Omental fat pad (tissue), 4 donors: Measurements from ENCODE around the gene LDHD. TPM values are rescaled to one million over a fixed set of nuclear protein-coding genes. Genes with fewer than 3 reads are reported as not detected.
"Not testable (repeated sequence)": the region's sequence is repeated elsewhere in the genome, so short reads cannot be mapped to it uniquely, and the experiment has no call there.

Experiments
- ATAC-seq: fragments of 150-250 bp; one replicate; pipeline ENCODE4 v1.9.1; 2016; ENCODE audit warnings: mild to moderate bottlenecking, moderate library complexity; ENCODE audit not compliant: low FRiP score
- DNase-seq: peaks from one replicate; pipeline ENCODE4 v3.0.0-alpha.2; 2019; ENCODE audit warnings: low spot score
- total RNA-seq, 4 donors: library from RNA; depleted of rRNA; stranded (reverse); fragments of >200 nt; gene quantifications; one replicate each; pipeline ENCODE4 v1.1.0, GENCODE V29; 2016
- TF ChIP-seq, protein P1 (sequence below), 3 donors: fragments of 450-650 bp; IDR thresholded peaks; one replicate each; pipeline ENCODE4 v1.5.1; 2016 to 2017; ENCODE audit warnings: antibody characterized with exemption in 3 of 3, mild to moderate bottlenecking in 3 of 3, moderate library complexity in 2 of 3

Gene LDHD
- total RNA-seq, 4 donors from 2014 or later = 10.2 to 52.5 (median 17.4) TPM

DNA sequence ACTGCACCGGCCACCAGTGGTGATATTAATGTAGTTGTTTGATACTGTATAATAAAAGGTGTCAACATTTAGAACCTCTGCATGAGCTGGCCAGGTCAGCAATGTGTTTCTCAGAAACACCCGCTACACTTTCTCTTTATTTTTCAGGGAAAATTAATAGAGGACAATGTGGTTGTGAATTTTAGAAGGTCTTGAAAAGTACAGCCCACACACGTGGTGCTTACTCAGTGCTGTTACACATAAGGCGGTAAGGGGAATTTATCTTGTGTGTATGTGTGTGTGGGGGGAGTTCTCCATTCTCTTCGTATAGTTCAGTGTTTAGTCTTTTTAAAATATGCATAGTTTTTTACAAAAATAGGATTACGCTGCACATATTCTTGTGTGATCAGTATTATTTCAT is 27.4 kb upstream of the LDHD start:
- no peak for DNase-seq
- no peak for ATAC-seq
- TF ChIP-seq, protein P1, sequence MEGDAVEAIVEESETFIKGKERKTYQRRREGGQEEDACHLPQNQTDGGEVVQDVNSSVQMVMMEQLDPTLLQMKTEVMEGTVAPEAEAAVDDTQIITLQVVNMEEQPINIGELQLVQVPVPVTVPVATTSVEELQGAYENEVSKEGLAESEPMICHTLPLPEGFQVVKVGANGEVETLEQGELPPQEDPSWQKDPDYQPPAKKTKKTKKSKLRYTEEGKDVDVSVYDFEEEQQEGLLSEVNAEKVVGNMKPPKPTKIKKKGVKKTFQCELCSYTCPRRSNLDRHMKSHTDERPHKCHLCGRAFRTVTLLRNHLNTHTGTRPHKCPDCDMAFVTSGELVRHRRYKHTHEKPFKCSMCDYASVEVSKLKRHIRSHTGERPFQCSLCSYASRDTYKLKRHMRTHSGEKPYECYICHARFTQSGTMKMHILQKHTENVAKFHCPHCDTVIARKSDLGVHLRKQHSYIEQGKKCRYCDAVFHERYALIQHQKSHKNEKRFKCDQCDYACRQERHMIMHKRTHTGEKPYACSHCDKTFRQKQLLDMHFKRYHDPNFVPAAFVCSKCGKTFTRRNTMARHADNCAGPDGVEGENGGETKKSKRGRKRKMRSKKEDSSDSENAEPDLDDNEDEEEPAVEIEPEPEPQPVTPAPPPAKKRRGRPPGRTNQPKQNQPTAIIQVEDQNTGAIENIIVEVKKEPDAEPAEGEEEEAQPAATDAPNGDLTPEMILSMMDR (IDR thresholded peaks at IDR 0.05) = no peak

DNA sequence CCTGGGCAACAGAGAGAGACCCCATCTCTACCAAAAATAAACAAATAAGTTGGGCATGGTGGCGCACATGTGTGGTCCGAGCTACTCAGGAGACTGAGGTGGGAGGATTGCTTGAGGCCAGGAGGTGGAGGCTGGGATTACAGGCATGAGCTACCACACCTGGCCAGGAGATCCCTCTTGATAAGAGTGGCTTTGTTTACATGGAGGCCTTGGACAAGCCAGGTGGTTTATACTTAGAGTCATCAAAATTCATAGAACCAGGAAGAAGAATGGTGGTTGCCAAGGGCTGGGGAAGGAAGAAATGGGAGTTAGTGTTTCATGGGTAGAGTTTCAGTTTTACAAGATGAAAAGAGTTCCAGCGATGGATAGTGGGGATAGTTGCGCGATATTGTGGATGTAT is 22.9 kb upstream of the LDHD start:
- ATAC-seq = no peak
- TF ChIP-seq, protein P1 (IDR thresholded peaks at IDR 0.05) = no peak

DNA sequence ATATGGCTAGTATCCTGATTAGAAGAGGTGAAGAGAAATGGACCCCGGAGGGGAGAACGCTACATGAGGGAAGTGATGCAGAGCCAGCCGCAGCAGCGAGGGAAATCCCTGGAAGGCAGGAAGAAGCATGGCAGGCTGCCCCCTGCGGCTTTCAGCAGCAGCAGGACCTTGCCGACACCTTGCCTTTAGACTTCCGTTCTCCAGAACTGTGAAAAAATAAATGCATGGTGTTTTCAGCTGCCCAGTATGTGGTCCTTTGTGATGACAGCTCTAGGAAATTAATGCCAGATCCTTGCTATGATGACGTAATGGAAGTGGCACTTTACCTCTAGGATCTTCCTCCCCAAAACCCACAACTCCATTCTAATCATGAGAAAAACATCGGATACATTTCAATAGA is 22.1 kb upstream of the LDHD start:
- ATAC-seq (no peak), DNase-seq (no peak)
- TF ChIP-seq, protein P1 (IDR thresholded peaks at IDR 0.05) = no peak

More for the DNA sequence above, 22.9 kb upstream of the LDHD start:
- no peak for DNase-seq

DNA sequence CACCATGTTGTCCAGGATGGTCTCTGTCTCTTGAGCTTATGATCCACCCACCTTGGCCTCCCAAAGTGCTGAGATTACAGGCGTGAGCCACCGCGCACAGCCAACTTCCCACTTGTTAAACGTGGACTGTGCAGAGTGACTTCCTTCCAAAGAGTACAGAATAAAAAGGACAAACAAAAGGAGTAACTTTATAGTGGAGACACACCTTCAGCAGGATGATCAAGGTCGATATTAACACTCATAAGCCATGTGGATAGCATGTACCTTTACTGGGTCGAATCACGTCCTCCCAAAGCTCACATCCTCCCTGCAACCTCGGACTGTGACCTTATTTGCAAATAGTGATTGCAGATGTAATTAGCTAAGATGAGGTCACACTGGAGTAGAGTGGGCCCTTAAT is 21.7 kb upstream of the LDHD start:
- ATAC-seq = no peak
- DNase-seq = no peak
- TF ChIP-seq, protein P1 (IDR thresholded peaks at IDR 0.05) = no peak

DNA sequence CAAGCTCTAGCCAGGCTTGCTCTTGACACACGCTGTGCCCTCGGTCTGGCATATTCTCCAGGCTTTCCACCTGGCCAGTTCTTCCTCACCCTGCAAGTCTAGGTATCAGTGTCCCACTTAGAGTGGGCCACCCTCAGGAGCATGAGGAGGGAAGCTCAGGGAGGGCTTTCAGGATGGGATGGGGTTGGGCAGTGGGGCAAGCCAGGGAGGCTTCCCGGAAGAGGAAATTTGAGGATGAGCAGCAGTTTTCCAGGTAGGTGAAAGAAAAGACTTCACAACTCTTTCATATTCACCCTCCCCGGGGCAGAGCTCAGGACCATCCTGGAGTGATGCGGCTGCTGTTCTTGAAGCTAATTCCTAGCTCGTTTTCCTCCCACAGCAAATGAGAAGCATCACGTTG is 14.5 kb upstream of the LDHD start:
- DNase-seq = no peak
- TF ChIP-seq, protein P1 (IDR thresholded peaks at IDR 0.05) = no peak
- ATAC-seq = no peak

DNA sequence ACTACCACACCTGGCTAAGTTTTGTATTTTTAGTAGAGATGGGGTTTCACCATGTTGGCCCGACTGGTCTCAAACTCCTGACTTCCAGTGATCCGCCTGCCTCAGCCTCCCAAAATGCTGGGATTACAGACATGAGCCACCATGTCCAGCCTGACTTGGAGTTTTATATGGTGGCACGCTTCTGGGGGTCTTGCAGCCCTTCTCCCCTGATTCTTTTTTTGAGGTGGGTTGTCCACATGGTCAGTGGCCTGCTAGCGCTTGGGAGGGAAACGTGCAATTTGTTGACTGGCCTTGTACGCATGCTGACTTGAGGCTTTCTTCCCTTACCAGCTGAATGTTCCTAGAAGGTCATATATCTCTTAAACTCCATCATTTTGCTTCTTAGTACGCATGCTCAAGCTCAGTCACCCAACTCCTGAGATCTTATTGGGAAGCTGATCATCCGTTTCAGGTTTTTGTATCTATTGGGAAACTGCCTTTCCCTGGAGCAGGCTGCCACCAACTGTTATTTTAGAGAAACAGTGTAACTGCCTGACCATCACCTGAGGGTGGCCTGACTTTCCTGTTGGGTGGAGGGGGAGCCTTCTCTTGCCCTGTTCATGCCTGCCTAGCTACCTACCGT is 13.7 kb upstream of the LDHD start:
- TF ChIP-seq, protein P1 (IDR thresholded peaks at IDR 0.05) = no peak
- no peak for ATAC-seq

DNA sequence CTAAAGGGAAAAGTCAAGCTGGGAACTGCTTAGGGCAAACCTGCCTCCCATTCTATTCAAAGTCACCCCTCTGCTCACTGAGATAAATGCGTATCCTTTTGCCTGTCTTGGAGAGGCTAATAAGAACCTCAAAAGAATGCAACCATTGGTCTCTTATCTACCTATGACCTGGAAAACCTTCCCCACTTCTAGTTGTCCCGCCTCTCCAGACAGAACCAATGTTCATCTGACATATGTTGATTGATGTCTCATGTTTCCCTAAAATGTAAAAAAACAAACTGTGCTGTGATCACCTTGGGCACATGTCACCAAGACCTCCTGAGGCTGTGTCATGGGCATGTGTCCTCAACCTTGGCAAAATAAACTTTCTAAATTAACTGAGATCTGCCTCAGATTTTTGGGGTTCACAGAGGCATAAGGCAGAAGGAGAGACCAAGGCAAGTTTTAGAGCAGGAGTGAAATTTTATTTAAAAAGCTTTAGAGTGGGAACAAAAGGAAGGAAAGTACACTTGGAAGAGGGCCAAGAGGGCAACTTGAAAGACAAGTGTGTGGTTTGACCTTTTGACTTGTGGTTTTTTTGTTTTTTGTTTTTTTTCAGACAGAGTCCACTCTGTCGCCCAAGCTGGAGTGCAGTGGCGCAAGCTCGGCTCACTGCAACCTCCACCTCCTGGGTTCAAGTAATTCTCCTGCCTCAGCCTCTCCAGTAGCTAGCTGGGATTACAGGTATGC is 13.0 kb upstream of the LDHD start:
- not testable (repeated sequence) for ATAC-seq, DNase-seq

More for the DNA sequence above, 13.7 kb upstream of the LDHD start:
- DNase-seq = no peak
